Measurements from ENCODE around the gene ADAMTS16.

The ADAMTS16 gene

DNA sequence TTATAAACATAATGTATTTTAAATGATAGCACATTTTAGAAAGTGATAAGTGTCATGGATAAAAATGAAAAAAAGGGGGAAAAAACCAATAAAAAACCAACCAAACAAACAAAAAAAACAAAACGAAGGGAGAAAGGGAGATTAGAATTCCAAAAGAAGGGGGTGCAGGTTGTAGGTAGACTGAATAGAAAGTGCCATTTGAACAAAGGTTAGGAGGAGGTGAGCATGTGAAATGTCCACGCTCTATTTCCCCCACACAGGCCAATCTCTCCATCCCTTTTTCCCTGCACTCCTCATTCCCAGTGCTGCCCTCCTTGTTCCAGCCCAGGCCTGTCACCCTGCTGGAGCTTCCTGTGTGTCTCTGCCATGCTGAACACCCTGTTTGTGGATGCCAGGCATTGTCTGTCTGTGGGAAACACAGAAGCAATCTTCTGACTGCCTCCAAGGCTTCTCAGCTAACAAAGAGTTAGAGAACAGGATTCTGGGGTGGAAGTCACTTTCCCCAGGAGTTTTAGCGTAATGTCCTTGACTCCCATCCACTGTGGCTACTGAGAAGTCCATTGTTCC, 138.8 kb downstream of the ADAMTS16 start:
- no peak for DNase-seq

GRCh38 chr5:5285906-5286305, 145.8 kb downstream of the ADAMTS16 start:
- DNase-seq, result no peak

DNA sequence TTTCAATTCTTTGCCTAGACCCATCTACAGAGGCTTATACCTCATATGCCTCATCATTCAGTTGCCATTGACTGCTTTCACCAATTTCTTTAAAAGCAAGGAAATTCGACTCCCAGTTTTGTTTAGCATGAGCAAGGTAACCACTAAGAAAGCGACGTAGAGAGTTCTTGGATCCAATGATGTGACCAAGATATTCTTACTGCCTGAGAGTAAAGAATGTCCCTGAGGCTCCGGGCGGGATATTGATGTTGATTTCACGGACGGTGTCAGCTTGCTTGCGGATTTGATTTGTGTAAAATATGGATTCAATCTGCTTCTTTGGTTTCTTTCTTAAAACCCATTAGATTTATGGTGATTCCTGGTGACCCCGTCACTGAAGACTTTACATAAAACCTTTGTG, 147.3 kb downstream of the ADAMTS16 start:
- DNase-seq, result no peak

DNA sequence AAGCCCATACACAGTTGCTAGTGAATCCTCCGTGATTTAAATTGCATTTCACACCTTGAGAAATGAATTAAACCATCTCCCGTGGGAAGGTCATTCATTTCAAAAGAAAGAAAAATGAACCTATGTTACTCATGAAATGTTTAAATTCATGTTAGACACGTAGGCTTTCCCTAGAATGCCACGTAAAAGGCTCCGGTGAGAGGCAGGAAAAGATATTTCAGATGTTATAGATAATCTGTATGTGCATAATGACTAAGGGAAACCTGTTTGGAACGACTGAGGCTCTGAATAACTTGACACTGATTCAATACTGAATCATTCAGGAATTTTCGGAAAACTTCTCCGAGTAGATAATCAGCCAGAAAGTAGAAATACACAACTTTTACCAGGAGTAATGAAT, 148.1 kb downstream of the ADAMTS16 start:
- no peak for DNase-seq

- no peak for DNase-seq
Observed at GRCh38 chr5:5289537-5289936, 149.4 kb downstream of the ADAMTS16 start.

DNA sequence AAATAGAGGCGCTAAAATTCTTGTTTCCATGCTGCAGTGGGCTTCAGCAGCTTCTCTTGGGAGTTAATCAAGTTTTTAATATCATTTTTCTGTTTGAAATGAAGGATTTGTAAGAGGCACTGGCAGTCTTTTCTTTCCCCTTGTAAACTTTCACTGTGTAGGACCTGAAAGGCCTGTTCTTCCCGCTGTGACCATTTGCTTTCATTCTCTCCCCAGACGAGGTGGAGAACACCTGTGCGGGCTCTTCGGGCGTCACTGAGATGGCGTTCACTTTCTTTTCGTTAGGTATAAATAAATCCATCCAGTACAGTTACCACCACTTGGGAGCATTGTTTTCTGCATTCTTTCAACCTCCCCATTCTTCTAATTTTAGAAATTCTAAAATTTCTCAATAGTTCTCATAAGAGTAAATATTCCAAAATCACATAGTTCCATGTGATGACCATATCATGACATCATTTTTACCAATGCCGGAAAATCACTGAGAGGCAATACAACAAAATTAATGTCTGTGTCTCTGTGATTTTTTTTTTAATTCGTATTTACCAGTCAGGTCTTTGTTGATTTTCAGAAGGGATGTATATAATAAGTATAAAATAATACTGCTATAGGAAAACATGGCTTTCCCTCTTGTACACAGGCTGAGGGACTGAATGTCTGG, 150.7 kb downstream of the ADAMTS16 start:
- DNase-seq, result no peak

DNA sequence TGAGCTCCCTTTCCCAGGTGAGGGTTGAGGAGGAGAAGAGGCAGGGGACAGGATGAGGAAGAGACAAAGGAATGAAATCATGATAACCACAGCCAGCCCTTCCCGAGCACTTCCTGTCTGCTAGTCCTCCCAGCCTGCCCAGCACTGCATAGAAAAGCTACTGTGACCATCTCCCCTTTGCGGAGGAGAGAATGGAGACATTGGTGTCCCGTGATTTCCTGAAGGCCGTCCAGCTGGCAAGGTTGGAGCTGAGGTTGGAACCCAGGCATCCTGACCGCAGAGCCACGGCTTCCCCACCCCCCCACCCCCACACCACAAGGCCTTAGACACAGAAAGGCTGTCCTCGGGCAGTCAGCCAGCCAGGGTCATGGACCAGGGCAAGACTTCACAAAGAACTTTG, 151.2 kb downstream of the ADAMTS16 start:
- DNase-seq, result no peak

GRCh38 chr5:5293029-5293428, 152.9 kb downstream of the ADAMTS16 start:
- no peak for DNase-seq

DNA sequence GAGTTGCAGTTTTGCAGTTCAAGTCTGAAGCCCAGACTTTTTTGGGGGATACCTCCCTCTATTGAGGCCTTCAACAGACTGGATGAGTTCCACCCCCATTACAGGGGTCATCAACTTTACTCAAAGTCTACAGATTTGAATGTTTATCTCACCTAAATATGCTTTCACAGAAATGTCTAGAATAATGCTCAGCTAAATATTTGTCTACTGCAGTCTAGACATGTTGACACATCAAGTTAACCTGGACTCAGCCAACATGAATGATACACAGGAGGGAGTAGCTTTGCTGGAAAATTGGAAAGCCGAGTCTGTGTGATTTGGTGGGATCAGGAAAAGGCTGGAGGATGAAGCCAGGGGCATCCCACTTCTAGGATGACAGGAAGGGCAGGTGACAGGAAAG, 154.3 kb downstream of the ADAMTS16 start:
- DNase-seq, result no peak

DNA sequence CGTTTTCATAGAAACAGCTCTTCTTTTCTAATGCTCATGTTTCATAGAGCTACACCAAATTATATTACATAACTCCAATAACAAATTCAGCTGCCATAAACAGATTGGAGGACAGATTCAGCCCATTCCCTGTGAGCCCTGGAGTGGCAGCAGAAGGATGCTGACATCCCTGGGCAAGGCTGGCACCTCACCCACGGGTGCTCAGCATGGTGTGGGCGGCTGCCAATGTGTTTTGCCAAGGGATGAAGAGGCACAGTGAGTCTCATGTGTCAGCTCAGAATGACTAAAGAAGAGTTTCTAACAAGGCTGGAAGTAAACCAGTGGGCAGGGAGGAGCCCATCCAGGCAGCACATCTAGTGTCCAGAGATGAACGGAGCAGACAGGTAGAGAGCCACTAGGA, 155.2 kb downstream of the ADAMTS16 start:
- peak in 6 of 56 donors; percentile 6 to 33 (median 14) for DNase-seq

- no peak for DNase-seq
Observed at GRCh38 chr5:5296051-5296450, 155.9 kb downstream of the ADAMTS16 start.

DNA sequence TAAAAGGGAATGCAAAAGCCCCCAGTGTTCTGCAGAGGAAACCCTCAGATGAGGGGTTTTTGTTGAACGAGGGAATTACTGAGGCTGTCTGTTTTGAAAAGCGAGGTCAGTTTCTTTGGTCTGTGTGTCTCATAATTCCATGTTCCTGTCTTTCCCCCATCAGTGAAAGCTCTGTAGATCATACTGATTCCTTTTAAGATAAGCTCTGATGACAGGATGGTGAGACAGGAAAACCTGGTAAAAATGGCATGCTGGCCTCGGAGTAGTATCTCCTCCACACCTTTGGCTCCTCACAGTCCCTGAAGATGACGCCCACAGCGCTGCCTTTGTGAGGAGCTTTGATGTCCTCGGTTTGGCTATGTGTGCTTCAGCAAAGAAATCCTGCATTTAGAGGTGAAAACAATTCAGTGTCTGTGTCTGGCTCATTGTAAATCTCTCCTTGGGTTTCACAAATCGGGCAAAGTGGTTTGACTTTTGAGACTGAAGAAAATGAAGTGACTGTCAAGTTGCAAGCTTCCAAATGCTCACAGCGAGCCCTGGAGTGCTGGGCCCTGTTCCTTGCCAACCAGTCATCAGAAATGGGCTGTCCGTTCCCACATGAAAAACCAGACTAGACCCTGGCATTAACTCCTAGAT, 157.4 kb downstream of the ADAMTS16 start:
- DNase-seq, result no peak

DNA sequence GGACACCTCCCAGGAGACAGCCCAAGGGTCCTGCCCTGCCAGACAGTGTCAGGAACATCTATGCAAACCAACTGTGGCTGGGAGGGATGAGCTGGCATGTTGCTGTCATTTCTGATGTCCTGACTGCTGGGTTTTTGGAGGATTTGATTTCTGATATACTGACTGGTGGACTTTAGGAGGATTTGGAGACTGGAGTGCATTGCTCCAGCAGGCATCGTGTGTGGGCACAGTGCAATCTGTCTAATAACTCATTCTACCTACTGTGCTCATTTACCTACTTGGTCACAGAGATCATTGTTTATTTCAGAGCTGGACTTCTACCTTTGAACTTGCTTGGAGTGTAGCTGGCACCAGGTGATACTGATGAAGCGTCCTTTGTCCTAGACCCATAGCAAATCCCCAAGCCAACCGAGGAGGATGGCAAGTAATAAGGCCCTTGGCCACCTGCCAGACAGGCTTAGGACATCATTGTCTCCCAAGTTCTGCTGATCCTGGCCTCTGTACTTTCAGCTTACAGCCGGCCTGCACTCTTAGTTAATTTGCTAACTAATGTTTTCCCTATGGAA, 158.0 kb downstream of the ADAMTS16 start:
- DNase-seq, result peak in 1 of 56 donors; percentile 17

GRCh38 chr5:5298841-5299541, 158.9 kb downstream of the ADAMTS16 start:
- no peak for DNase-seq

DNA sequence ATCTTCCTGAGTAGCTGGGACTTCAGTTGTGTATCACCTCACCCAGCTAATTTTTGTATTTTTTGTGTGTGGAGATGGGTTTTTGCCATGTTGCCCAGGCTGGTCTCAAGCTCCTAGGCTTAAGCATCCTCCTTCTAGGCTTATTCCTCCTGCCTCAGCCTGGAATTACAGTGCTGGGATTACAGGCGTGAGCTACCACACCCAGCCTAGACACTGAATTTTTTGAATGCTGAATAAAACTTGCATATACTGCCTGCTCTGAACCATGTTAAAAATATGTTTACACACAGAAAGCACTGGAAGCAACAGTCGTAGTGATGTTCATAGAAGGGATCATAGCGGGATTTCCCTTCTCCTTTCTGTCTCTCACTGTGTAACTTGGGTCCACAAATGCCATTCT, 161.0 kb downstream of the ADAMTS16 start:
- DNase-seq, result no peak

DNA sequence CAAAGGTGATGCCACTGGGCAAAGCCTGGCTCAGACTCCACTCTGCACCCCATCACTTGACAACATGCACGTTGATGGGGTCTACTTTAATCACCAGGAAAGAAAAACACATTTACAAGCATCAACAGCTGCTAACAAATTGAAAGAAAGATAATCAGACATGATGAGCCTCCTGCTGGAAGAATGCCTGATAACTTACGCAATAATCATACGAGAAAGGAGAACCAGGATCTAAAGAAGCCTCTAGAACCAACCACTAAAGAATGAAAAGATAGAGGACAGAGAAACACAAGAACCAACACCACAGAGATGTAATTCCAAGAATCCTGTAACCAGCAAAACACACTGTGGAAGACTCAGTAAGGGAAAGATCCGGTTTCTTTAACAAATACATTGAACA, 162.1 kb downstream of the ADAMTS16 start:
- no peak for DNase-seq

- no peak for DNase-seq
Observed at GRCh38 chr5:5303242-5303641, 163.1 kb downstream of the ADAMTS16 start.

- peak in 18 of 56 donors; percentile 4 to 70 (median 26) for DNase-seq
Observed at GRCh38 chr5:5304361-5305020, 164.4 kb downstream of the ADAMTS16 start.

DNA sequence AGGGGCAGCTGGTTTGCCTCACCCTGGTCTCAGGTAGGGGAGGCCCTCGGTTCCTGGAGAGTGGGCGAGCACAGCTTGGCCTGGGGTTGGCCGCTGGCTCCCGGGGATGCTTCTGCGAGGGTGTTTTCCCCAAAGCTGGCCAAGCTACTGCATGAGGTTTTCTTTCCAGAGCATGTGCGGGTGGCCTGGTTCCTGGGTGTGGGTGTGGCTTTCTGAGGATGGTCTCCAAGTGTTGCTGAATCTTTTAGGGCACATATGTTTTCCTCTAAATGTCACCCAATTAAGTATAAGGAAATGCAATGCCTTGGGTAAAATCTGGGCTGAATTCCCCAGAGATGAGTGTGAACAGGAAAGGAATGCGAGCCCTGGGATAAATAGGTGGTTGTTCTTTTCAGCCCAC, 166.6 kb downstream of the ADAMTS16 start:
- no peak for DNase-seq

- DNase-seq, result no peak
Observed at GRCh38 chr5:5308319-5308718, 168.2 kb downstream of the ADAMTS16 start.

GRCh38 chr5:5309645-5310044, 169.5 kb downstream of the ADAMTS16 start:
- DNase-seq, result no peak

Measured in nucleus accumbens (tissue), 56 donors.